Psoas muscle (tissue), 8 donors: ENCODE measurements around the gene ULK4. TPM values are rescaled to one million over a fixed set of nuclear protein-coding genes. Genes with fewer than 3 reads are reported as not detected.

Source experiments
- ATAC-seq, 4 donors: fragments of 200-7000 bp; cut with Tn5 transposase; one replicate each; pipeline ENCODE4 v1.9.1; 2020; ENCODE audit warnings: moderate library complexity in 3 of 4, mild to moderate bottlenecking in 2 of 4
- DNase-seq, 2 donors: peaks; one replicate each; pipeline ENCODE4 v3.0.0-alpha.2; 2020
- H3K27ac ChIP-seq: fragments of 200-600 bp; one replicate; pipeline ENCODE4 v1.8.0; 2022
- H3K27me3 ChIP-seq, 3 donors: fragments of 200-600 bp in 1 of 3; one replicate each; pipeline versions ENCODE4 v1.6.1 to v1.8.0; 2013 to 2022; ENCODE audit warnings: low read length in 2 of 3, mild to moderate bottlenecking in 2 of 3, moderate library complexity in 1 of 3; ENCODE audit not compliant: insufficient read depth in 3 of 3
- H3K36me3 ChIP-seq, 2 donors: fragments of 200-600 bp in 1 of 2; one replicate each; pipeline versions ENCODE4 v1.6.1 to v1.8.0; 2013 to 2022; ENCODE audit warnings: low read depth in 1 of 2, mild to moderate bottlenecking in 1 of 2, moderate library complexity in 1 of 2; ENCODE audit not compliant: insufficient read depth in 1 of 2
- H3K4me1 ChIP-seq: fragments of 200-600 bp; one replicate; pipeline ENCODE4 v1.8.0; 2022
- H3K4me3 ChIP-seq: fragments of 200-600 bp; one replicate; pipeline ENCODE4 v1.8.0; 2022; ENCODE audit warnings: mild to moderate bottlenecking
- H3K9me3 ChIP-seq: fragments of 200-600 bp; one replicate; pipeline ENCODE4 v1.8.0; 2022
- WGBS, 3 donors: extraction: QIAGEN DNeasy Blood & Tissue Kit; methylation state at CpG; one replicate each; pipeline versions ENCODE4 v1.1.6 to v1.1.7; 2013; 5-methylcytosine and 5-hydroxymethylcytosine counted together
- intact Hi-C, 2 donors: fragments of 100-400 bp; cut with DNase I; formaldehyde crosslinking; loops; one replicate each; pipeline versions ENCODE4 v1.11.0 to v1.14.2; 2022
- polyA plus RNA-seq, 3 donors: library from polyadenylated mRNA; stranded (reverse); fragments of 200-250 nt; gene quantifications; one replicate each; pipeline ENCODE4 v1.2.3, GENCODE V29; 2013
- total RNA-seq, 4 donors: library from RNA; stranded (reverse); fragmentation: NEBNext Ultra II Directional in 2 of 4; extraction: Animal tissue kit (Norgen Biotek cat#: 25700) in 2 of 4; gene quantifications; one replicate each; pipeline versions ENCODE4 v1.2.1 to v1.2.4, GENCODE V29; 2021 to 2023
- TF ChIP-seq, protein P1 (sequence below): fragments of 200-600 bp; IDR thresholded peaks from one replicate; pipeline ENCODE4 v1.8.0; 2022; ENCODE audit warnings: antibody characterized with exemption
- donor health status: healthy with polysubstance abuse.
- donor health status: DM: no; HTN: no; CAD: no; lungs with moderate emphysema.
- donor health status: Bipolar disorder and iron deficiency.
- donor health status: healthy.
- donor health status: DM: yes; HTN: yes; CAD: no.
- donor health status: DM: no; HTN: no; CAD: no.
- donor health status: DM: no; HTN: no; CAD: no.
- donor health status: DM: yes; HTN: yes; CAD: no.

Gene ULK4
- total and polyA plus RNA-seq, 7 donors: 0.61 to 3.2 (median 1.0) TPM

DNA sequence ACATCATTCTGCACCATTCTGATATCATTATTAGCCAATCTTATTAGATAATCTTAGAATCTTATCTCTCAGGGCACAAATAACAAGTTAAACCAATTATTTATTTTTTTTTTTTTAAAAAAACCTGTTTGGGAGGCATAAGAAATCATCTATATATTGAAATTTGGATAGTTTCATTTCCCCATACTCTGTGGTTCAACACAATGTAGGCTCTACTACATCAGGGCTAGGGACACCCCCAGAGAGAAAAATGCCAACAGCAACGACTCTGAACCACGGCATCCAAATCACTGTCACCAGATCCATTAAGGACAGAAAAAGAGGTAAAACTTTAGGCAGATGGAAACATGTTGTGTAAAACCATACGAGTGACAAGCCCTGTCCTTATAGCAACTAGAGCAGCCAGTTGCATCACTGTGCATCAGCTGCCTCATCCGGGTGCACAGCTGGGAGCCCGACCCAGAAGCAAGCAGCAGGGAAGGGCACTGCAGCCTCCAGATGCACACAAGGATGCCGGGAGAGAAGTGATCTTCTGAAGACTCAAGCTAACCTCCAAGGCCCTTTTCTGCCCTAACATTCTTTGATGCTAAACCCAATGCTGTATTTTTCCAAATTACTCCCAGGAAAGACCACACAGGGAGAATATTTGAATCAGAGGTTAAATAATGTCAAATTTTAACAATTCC is 381.5 kb downstream of the ULK4 start:
- ATAC-seq (no peak), DNase-seq (no peak)
- H3K9me3 ChIP-seq: no peaks in the 10 kb centered on the region
- H3K27me3 ChIP-seq: no peaks in the 10 kb centered on the region
- intact Hi-C loops: no loop called here
- H3K36me3 ChIP-seq: no peaks in the 10 kb centered on the region
- H3K27ac ChIP-seq: no peak overlapping the region
- H3K4me3 ChIP-seq: no peak overlapping the region
- WGBS, 3 donors: 65 to 83% (median 79%) methylated on average over 6 of the region's 6 CpGs
- H3K4me1 ChIP-seq: no peaks in the 10 kb centered on the region
- TF ChIP-seq, protein P1, sequence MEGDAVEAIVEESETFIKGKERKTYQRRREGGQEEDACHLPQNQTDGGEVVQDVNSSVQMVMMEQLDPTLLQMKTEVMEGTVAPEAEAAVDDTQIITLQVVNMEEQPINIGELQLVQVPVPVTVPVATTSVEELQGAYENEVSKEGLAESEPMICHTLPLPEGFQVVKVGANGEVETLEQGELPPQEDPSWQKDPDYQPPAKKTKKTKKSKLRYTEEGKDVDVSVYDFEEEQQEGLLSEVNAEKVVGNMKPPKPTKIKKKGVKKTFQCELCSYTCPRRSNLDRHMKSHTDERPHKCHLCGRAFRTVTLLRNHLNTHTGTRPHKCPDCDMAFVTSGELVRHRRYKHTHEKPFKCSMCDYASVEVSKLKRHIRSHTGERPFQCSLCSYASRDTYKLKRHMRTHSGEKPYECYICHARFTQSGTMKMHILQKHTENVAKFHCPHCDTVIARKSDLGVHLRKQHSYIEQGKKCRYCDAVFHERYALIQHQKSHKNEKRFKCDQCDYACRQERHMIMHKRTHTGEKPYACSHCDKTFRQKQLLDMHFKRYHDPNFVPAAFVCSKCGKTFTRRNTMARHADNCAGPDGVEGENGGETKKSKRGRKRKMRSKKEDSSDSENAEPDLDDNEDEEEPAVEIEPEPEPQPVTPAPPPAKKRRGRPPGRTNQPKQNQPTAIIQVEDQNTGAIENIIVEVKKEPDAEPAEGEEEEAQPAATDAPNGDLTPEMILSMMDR: no peak

DNA sequence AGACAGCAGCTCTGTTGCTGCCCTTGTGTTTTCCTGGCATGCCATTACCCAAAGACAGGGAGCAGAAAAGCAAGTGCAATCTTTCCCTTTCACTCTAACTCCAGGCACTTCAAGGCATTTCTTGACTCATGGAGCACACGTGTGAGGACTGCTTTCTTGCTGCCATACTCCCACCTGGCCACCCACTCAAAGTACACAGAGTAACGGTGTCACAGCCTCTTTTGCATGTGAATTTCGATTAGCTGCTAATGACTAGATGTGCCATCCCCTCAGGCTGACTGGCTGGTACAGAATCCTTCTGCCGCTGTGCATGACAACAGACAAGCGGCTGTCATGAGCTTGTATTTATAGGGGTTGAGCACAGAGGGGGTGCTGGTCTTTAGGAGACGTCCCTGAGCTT is 382.0 kb downstream of the ULK4 start:
- DNase-seq: no peak
- H3K27me3 ChIP-seq: no peaks in the 10 kb centered on the region
- intact Hi-C loops: no loop called here
- H3K4me1 ChIP-seq: no peaks in the 10 kb centered on the region
- H3K9me3 ChIP-seq: no peaks in the 10 kb centered on the region
- TF ChIP-seq, protein P1: no peak
- H3K36me3 ChIP-seq: no peaks in the 10 kb centered on the region
- H3K4me3 ChIP-seq: no peak overlapping the region
- 88 to 92% (median 92%) methylated on average over 6 of the region's 6 CpGs for WGBS, 3 donors
- no peak for ATAC-seq
- no peak overlapping the region for H3K27ac ChIP-seq

DNA sequence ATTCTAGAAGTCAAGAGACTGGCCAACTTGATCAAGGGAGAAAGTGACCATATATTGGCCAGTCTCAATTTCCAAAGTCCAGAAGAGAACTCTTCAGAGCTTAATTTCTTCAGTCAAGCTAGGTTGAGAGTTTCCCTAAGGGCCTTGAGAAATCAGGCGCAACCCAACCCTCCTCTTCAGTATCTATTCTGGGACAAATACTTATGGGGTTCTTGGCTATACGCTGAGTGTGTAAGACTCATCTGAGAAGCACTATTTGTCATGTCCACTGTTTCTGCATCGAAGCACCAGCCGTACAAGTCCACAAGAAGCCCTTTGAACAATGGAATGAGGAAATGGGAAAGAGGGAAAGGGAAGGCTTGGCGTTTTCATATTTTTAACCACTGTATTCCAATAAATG is 383.1 kb downstream of the ULK4 start:
- no peak overlapping the region for H3K27ac ChIP-seq
- intact Hi-C loops: no loop called here
- no peak for DNase-seq
- no peak overlapping the region for H3K4me3 ChIP-seq
- no peaks in the 10 kb centered on the region for H3K36me3 ChIP-seq
- 82 to 99% (median 95%) methylated on average over 5 of the region's 5 CpGs for WGBS, 3 donors
- no peaks in the 10 kb centered on the region for H3K9me3 ChIP-seq
- H3K27me3 ChIP-seq: no peaks in the 10 kb centered on the region
- TF ChIP-seq, protein P1: no peak
- no peak for ATAC-seq
- no peaks in the 10 kb centered on the region for H3K4me1 ChIP-seq

DNA sequence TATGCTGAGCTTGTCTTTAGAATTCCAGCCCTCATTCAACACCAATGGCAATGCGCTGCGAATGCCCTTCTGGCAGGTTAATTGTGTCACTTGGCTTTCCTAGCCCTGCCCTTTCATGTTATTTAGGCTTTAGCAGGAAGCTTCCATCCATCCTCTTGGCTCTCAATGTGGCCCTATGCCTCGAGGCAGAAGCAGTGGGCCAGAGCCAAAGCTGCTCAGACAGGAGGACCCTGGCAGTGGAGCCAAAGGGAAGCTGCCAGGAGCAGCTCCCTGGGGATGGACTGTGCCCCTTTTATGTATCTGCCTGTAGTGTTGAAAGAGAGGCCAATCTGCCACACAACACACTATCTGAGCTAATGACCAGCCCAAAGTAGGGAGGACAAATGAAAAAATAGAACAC is 386.2 kb downstream of the ULK4 start:
- Histone ChIP-seq H3K4me3 (no peak overlapping the region), H3K9me3 (no peaks in the 10 kb centered on the region), H3K4me1 (no peaks in the 10 kb centered on the region), H3K27ac (no peak overlapping the region), H3K36me3 (no peaks in the 10 kb centered on the region), H3K27me3 (no peaks in the 10 kb centered on the region)
- intact Hi-C loops: no loop called here
- TF ChIP-seq, protein P1: no peak
- 21 to 44% (median 32%) methylated on average over 3 of the region's 3 CpGs for WGBS, 3 donors
- ATAC-seq (no peak), DNase-seq (no peak)

DNA sequence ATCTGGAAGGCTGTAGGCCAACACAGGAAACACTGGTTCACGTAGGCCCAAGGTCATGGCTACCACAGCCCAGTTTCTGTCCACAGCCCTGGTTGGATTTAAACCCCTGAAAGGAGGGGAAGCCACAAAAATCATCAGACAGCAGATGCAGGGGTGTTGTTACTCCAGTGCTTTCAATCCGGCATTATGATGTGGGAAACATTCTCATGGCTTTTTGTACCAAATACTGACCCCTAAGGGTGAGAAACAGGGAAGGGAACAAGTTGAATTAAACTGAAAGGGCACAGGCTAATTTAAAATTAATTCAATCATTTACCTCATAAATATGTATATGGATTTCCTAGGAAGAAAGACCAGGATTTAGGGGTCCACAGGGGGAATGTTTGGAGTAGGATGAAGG is 387.0 kb downstream of the ULK4 start:
- intact Hi-C loops: no loop called here
- DNase-seq (no peak), ATAC-seq (no peak)
- Histone ChIP-seq H3K27ac (no peak overlapping the region), H3K27me3 (no peaks in the 10 kb centered on the region), H3K4me3 (no peak overlapping the region), H3K4me1 (no peaks in the 10 kb centered on the region), H3K36me3 (no peaks in the 10 kb centered on the region), H3K9me3 (no peaks in the 10 kb centered on the region)
- 34 to 59% (median 45%) methylated on average over 2 of the region's 2 CpGs for WGBS, 3 donors
- TF ChIP-seq, protein P1: no peak
